ENCODE measurements around the gene ADCY9. TPM values are rescaled to one million over a fixed set of nuclear protein-coding genes. Genes with fewer than 3 reads are reported as not detected.

Gene ADCY9
- total RNA-seq, 1 donor from 2014 or later: 31.9 TPM

- no peaks in the 10 kb centered on the region for H3K27me3 Mint-ChIP-seq (ENCODE audit: low read depth)
- peak overlapping the region; percentile 93 for H3K27ac Mint-ChIP-seq (ENCODE audit: unreplicated experiment)
- peak overlapping the region; percentile 23 for H3K4me3 Mint-ChIP-seq (ENCODE audit: unreplicated experiment)
- H3K9me3 Mint-ChIP-seq (ENCODE audit: low read depth): no peaks in the 10 kb centered on the region
- peak; percentile 28 for TF ChIP-seq CTCF (IDR thresholded peaks at IDR 0.05)
- no peak for DNase-seq (ENCODE audit: low spot score)
- H3K4me1 Mint-ChIP-seq (ENCODE audit: low read depth): peaks cover 32% of the 10 kb centered on the region
- H3K36me3 Mint-ChIP-seq (ENCODE audit: low read depth): no peaks in the 10 kb centered on the region
Measured at GRCh38 chr16:3998793-3999478, 117.3 kb downstream of the ADCY9 start.

- Mint-ChIP-seq H3K27ac (ENCODE audit: unreplicated experiment) (no peak overlapping the region), H3K4me3 (ENCODE audit: unreplicated experiment) (no peak overlapping the region), H3K9me3 (ENCODE audit: low read depth) (no peaks in the 10 kb centered on the region), H3K4me1 (ENCODE audit: low read depth) (peaks cover 32% of the 10 kb centered on the region), H3K27me3 (ENCODE audit: low read depth) (no peaks in the 10 kb centered on the region), H3K36me3 (ENCODE audit: low read depth) (peaks cover 3% of the 10 kb centered on the region)
- no peak for TF ChIP-seq CTCF (IDR thresholded peaks at IDR 0.05)
- DNase-seq (ENCODE audit: low spot score): no peak
Measured at GRCh38 chr16:3997231-3997841, 118.9 kb downstream of the ADCY9 start.

GRCh38 chr16:3995001-3995400 is 121.2 kb downstream of the ADCY9 start:
- H3K4me3 Mint-ChIP-seq (ENCODE audit: unreplicated experiment): no peak overlapping the region
- H3K9me3 Mint-ChIP-seq (ENCODE audit: low read depth): no peaks in the 10 kb centered on the region
- H3K36me3 Mint-ChIP-seq (ENCODE audit: low read depth): peaks cover 3% of the 10 kb centered on the region
- H3K27me3 Mint-ChIP-seq (ENCODE audit: low read depth): no peaks in the 10 kb centered on the region
- no peak overlapping the region for H3K27ac Mint-ChIP-seq (ENCODE audit: unreplicated experiment)
- peaks cover 19% of the 10 kb centered on the region for H3K4me1 Mint-ChIP-seq (ENCODE audit: low read depth)
- TF ChIP-seq CTCF (IDR thresholded peaks at IDR 0.05): no peak
- DNase-seq (ENCODE audit: low spot score): no peak

GRCh38 chr16:3993052-3993785 is 123.0 kb downstream of the ADCY9 start:
- Mint-ChIP-seq H3K4me3 (ENCODE audit: unreplicated experiment) (no peak overlapping the region), H3K36me3 (ENCODE audit: low read depth) (peaks cover 3% of the 10 kb centered on the region), H3K27me3 (ENCODE audit: low read depth) (no peaks in the 10 kb centered on the region), H3K27ac (ENCODE audit: unreplicated experiment) (no peak overlapping the region), H3K9me3 (ENCODE audit: low read depth) (no peaks in the 10 kb centered on the region), H3K4me1 (ENCODE audit: low read depth) (peaks cover 5% of the 10 kb centered on the region)
- no peak for TF ChIP-seq CTCF (IDR thresholded peaks at IDR 0.05)
- no peak for DNase-seq (ENCODE audit: low spot score)

- Mint-ChIP-seq H3K27ac (ENCODE audit: unreplicated experiment) (no peak overlapping the region), H3K27me3 (ENCODE audit: low read depth) (no peaks in the 10 kb centered on the region), H3K9me3 (ENCODE audit: low read depth) (no peaks in the 10 kb centered on the region), H3K4me3 (ENCODE audit: unreplicated experiment) (no peak overlapping the region), H3K36me3 (ENCODE audit: low read depth) (peaks cover 6% of the 10 kb centered on the region), H3K4me1 (ENCODE audit: low read depth) (peaks cover 5% of the 10 kb centered on the region)
- TF ChIP-seq CTCF (IDR thresholded peaks at IDR 0.05): peak; percentile 31
- no peak for DNase-seq (ENCODE audit: low spot score)
Measured at GRCh38 chr16:3992297-3993051, 123.8 kb downstream of the ADCY9 start.
